GM23338 (cell line): ENCODE results near the gene RAB31. TPM values are rescaled to one million over a fixed set of nuclear protein-coding genes. Genes with fewer than 3 reads are reported as not detected.

Experiments used
- ATAC-seq: fragments of 200-7000 bp; cut with Tn5 transposase; 3 replicates; pipeline ENCODE4 v1.9.1; 2020
- DNase-seq: peaks from one replicate; pipeline ENCODE4 v3.0.0-alpha.2; 2015; ENCODE audit warnings: low spot score
- H2AFZ ChIP-seq: fragments of 200-600 bp; sonication (generic); 2 replicates; pipeline ENCODE4 v1.8.0; 2016; ENCODE audit warnings: antibody characterized with exemption, mild to moderate bottlenecking, moderate library complexity
- H3F3A ChIP-seq: fragments of 200-600 bp; sonication (generic); replicated peaks from 2 replicates; pipeline ENCODE4 v1.8.0; 2017; ENCODE audit warnings: antibody characterized with exemption, mixed run types, low read depth
- H3K27ac ChIP-seq: fragments of 200-600 bp; sonication (generic); 2 replicates; pipeline ENCODE4 v1.6.1; 2016; ENCODE audit warnings: low read depth
- H3K27me3 ChIP-seq: fragments of 200-600 bp; sonication (generic); 2 replicates; pipeline ENCODE4 v1.8.0; 2016; ENCODE audit warnings: mild to moderate bottlenecking, mixed run types, moderate library complexity; ENCODE audit not compliant: insufficient read depth
- H3K36me3 ChIP-seq: fragments of 200-600 bp; sonication (generic); 2 replicates; pipeline ENCODE4 v1.8.0; 2016; ENCODE audit warnings: mild to moderate bottlenecking; ENCODE audit not compliant: insufficient read depth
- H3K4me1 ChIP-seq: fragments of 200-600 bp; sonication (generic); 2 replicates; pipeline ENCODE4 v1.8.0; 2016; ENCODE audit warnings: mild to moderate bottlenecking, moderate library complexity; ENCODE audit not compliant: insufficient read depth
- H3K4me2 ChIP-seq: fragments of 200-600 bp; sonication (generic); 2 replicates; pipeline ENCODE4 v1.7.1; 2017; ENCODE audit warnings: mixed run types
- H3K4me3 ChIP-seq: fragments of 200-600 bp; sonication (generic); 2 replicates; pipeline ENCODE4 v1.6.1; 2016; ENCODE audit warnings: mixed run types
- H3K79me2 ChIP-seq: fragments of 200-600 bp; sonication (generic); replicated peaks from 2 replicates; pipeline ENCODE4 v1.8.0; 2017; ENCODE audit warnings: mild to moderate bottlenecking; ENCODE audit not compliant: insufficient read depth
- H3K9me2 ChIP-seq: fragments of 200-600 bp; sonication (generic); 2 replicates; pipeline ENCODE4 v1.8.0; 2017; ENCODE audit not compliant: insufficient read depth
- H4K20me1 ChIP-seq: fragments of 200-600 bp; sonication (generic); replicated peaks from 2 replicates; pipeline ENCODE4 v1.8.0; 2017; ENCODE audit warnings: mild to moderate bottlenecking; ENCODE audit not compliant: insufficient read depth
- H3K27ac Mint-ChIP-seq: 2 replicates; pipeline ENCODE4 v1.8.0; 2020; ENCODE audit warnings: inconsistent platforms, mild to moderate bottlenecking, moderate library complexity, mixed read lengths
- H3K27me3 Mint-ChIP-seq: 3 replicates; pipeline ENCODE4 v1.8.0; 2022; ENCODE audit warnings: low read depth, mild to moderate bottlenecking, moderate library complexity, mixed read lengths, inconsistent platforms; ENCODE audit not compliant: insufficient read depth, poor library complexity
- H3K36me3 Mint-ChIP-seq: 3 replicates; pipeline ENCODE4 v1.8.0; 2021; ENCODE audit warnings: low read depth, mild to moderate bottlenecking, inconsistent platforms, moderate library complexity, mixed read lengths
- H3K4me1 Mint-ChIP-seq: 3 replicates; pipeline ENCODE4 v1.8.0; 2020; ENCODE audit warnings: mild to moderate bottlenecking, inconsistent platforms, mixed read lengths
- H3K4me3 Mint-ChIP-seq: 3 replicates; pipeline ENCODE4 v1.8.0; 2021; ENCODE audit warnings: moderate library complexity, mild to moderate bottlenecking, inconsistent platforms, mixed read lengths
- H3K9me3 Mint-ChIP-seq: 3 replicates; pipeline ENCODE4 v1.8.0; 2020; ENCODE audit warnings: moderate library complexity, mild to moderate bottlenecking, inconsistent platforms, mixed read lengths
- EZH2 ChIP-seq: fragments of 200-600 bp; sonication (generic); IDR thresholded peaks from one replicate; pipeline ENCODE4 v1.8.0; 2017; ENCODE audit warnings: antibody characterized with exemption, mild to moderate bottlenecking, low read depth; ENCODE audit not compliant: unreplicated experiment
- EZH2phosphoT487 ChIP-seq: fragments of 200-600 bp; sonication (generic); IDR thresholded peaks from one replicate; pipeline ENCODE4 v1.8.1; 2018; ENCODE audit warnings: antibody characterized with exemption; ENCODE audit not compliant: unreplicated experiment
- NANOG ChIP-seq: IDR thresholded peaks from 2 replicates; pipeline ENCODE4 v1.6.1; 2016; ENCODE audit warnings: antibody characterized with exemption, borderline replicate concordance
- POLR2AphosphoS5 ChIP-seq: IDR thresholded peaks from 2 replicates; pipeline ENCODE4 v1.6.1; 2016; ENCODE audit warnings: antibody characterized with exemption, low read depth
- ZNF331 ChIP-seq: fragments of 250-450 bp; sonication (Bioruptor Pico); IDR thresholded peaks from 2 replicates; pipeline ENCODE4 v1.5.0; 2020; ENCODE audit warnings: low read depth, mild to moderate bottlenecking, moderate library complexity
- polyA plus RNA-seq: library from polyadenylated mRNA; unstranded; fragments of >200 nt; fragmentation: Nextera tagmentation; extraction: Ambion mirVana; gene quantifications from 2 replicates; pipeline ENCODE4 v1.2.1, GENCODE V29; 2016
- total RNA-seq: library from RNA; depleted of rRNA; stranded (reverse); fragments of >200 nt; shearing (Covaris generic); gene quantifications from 2 replicates; pipeline ENCODE4 v1.2.3, GENCODE V29; 2014
- TF ChIP-seq, protein P1 (sequence below): fragments of 250-450 bp; sonication (Bioruptor Pico); IDR thresholded peaks from 2 replicates; pipeline ENCODE4 v1.5.0; 2020; ENCODE audit warnings: mild to moderate bottlenecking, moderate library complexity
- TF ChIP-seq, protein P2 (sequence below): IDR thresholded peaks from 2 replicates; pipeline ENCODE4 v1.6.1; 2016; ENCODE audit warnings: antibody characterized with exemption
- TF ChIP-seq, protein P3 (sequence below): IDR thresholded peaks from one replicate; pipeline ENCODE4 v1.6.1; 2018; ENCODE audit warnings: antibody characterized with exemption; ENCODE audit not compliant: unreplicated experiment

The RAB31 gene
- total and polyA plus RNA-seq, 2 experiments from 2014 or later, result 33.8 to 46.1 TPM

DNA sequence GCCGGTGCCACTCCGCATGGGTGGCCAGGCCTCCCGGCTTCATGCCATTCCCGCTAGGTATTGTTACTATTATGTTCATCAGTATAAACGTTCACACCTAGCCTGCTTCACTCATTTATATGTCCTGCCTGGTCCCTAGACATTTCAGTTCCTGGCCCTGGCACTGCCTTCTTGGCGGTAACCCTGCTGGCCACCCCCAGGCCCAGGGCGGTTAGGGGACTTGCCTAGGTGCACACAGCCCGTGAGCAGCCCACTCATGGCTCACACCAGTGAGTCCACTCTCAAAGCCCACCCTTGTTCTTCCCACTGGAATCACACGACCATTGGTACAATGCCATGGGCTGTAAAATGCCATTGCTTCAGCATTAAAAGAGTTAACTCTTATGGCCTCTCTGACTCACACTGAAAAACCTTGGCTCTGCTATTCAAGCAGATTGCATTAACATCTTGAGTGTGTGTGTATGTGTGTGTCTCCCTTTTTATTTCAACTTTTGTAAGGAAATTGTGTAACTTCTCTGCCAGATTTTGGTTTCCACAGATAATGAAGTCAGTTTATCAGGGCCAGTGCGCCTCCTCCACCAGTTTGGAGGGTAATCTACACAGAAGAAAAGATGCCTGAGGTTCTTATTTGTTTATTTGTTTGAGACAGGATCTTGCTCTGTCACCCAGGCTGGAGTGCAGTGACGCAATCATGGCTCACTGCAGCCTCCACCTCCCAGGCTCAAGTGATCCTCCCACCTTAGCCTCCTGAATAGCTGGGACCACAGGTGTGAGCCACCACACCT, 74.2 kb downstream of the RAB31 start (continued):
- TF ChIP-seq, protein P1, sequence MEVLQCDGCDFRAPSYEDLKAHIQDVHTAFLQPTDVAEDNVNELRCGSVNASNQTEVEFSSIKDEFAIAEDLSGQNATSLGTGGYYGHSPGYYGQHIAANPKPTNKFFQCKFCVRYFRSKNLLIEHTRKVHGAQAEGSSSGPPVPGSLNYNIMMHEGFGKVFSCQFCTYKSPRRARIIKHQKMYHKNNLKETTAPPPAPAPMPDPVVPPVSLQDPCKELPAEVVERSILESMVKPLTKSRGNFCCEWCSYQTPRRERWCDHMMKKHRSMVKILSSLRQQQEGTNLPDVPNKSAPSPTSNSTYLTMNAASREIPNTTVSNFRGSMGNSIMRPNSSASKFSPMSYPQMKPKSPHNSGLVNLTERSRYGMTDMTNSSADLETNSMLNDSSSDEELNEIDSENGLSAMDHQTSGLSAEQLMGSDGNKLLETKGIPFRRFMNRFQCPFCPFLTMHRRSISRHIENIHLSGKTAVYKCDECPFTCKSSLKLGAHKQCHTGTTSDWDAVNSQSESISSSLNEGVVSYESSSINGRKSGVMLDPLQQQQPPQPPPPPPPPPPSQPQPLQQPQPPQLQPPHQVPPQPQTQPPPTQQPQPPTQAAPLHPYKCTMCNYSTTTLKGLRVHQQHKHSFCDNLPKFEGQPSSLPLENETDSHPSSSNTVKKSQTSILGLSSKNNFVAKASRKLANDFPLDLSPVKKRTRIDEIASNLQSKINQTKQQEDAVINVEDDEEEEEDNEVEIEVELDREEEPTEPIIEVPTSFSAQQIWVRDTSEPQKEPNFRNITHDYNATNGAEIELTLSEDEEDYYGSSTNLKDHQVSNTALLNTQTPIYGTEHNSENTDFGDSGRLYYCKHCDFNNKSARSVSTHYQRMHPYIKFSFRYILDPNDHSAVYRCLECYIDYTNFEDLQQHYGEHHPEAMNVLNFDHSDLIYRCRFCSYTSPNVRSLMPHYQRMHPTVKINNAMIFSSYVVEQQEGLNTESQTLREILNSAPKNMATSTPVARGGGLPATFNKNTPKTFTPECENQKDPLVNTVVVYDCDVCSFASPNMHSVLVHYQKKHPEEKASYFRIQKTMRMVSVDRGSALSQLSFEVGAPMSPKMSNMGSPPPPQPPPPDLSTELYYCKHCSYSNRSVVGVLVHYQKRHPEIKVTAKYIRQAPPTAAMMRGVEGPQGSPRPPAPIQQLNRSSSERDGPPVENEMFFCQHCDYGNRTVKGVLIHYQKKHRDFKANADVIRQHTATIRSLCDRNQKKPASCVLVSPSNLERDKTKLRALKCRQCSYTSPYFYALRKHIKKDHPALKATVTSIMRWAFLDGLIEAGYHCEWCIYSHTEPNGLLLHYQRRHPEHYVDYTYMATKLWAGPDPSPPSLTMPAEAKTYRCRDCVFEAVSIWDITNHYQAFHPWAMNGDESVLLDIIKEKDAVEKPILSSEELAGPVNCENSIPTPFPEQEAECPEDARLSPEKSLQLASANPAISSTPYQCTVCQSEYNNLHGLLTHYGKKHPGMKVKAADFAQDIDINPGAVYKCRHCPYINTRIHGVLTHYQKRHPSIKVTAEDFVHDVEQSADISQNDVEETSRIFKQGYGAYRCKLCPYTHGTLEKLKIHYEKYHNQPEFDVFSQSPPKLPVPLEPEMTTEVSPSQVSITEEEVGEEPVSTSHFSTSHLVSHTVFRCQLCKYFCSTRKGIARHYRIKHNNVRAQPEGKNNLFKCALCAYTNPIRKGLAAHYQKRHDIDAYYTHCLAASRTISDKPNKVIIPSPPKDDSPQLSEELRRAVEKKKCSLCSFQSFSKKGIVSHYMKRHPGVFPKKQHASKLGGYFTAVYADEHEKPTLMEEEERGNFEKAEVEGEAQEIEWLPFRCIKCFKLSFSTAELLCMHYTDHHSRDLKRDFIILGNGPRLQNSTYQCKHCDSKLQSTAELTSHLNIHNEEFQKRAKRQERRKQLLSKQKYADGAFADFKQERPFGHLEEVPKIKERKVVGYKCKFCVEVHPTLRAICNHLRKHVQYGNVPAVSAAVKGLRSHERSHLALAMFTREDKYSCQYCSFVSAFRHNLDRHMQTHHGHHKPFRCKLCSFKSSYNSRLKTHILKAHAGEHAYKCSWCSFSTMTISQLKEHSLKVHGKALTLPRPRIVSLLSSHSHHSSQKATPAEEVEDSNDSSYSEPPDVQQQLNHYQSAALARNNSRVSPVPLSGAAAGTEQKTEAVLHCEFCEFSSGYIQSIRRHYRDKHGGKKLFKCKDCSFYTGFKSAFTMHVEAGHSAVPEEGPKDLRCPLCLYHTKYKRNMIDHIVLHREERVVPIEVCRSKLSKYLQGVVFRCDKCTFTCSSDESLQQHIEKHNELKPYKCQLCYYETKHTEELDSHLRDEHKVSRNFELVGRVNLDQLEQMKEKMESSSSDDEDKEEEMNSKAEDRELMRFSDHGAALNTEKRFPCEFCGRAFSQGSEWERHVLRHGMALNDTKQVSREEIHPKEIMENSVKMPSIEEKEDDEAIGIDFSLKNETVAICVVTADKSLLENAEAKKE (CRISPR knock-in tag), result no peak
- no peak for TF ChIP-seq NANOG
- no peak for TF ChIP-seq EZH2
- TF ChIP-seq, protein P2, sequence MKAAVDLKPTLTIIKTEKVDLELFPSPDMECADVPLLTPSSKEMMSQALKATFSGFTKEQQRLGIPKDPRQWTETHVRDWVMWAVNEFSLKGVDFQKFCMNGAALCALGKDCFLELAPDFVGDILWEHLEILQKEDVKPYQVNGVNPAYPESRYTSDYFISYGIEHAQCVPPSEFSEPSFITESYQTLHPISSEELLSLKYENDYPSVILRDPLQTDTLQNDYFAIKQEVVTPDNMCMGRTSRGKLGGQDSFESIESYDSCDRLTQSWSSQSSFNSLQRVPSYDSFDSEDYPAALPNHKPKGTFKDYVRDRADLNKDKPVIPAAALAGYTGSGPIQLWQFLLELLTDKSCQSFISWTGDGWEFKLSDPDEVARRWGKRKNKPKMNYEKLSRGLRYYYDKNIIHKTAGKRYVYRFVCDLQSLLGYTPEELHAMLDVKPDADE, result no peak
- TF ChIP-seq POLR2AphosphoS5, result no peak
- no peak for TF ChIP-seq ZNF331 (CRISPR knock-in tag)
- no peak for TF ChIP-seq EZH2phosphoT487

DNA sequence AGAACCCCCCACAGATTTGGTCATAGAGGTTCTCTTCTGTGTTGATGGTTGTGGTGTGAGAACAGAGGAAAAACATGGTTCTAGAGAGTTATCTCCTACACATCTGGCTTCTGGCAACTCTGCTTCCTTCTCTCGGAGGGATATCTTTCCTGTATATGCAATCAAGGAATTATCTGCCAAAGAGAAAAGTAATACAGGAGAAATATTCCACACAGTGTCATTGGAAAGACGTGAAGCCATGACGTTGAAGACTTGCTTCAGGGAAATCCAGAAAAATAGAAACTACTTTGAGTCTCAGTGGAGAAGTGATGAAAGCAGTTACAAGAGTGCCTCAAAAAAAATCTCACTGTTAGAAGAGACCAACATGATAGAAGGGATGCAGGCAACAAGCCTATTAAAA, 78.5 kb downstream of the RAB31 start:
- H3K27me3 ChIP-seq, result no peaks in the 10 kb centered on the region
- no peaks in the 10 kb centered on the region for H4K20me1 ChIP-seq
- peaks cover 3% of the 10 kb centered on the region; the same call in 2 of the 3 replicates for H3K4me1 Mint-ChIP-seq
- no peak overlapping the region for H3K27ac Mint-ChIP-seq
- ATAC-seq (no peak), DNase-seq (no peak)
- H3K36me3 Mint-ChIP-seq, result no peaks in the 10 kb centered on the region
- H3K27ac ChIP-seq, result no peak overlapping the region
- no peak overlapping the region for H3K4me3 ChIP-seq
- no peaks in the 10 kb centered on the region for H3K9me3 Mint-ChIP-seq
- no peaks in the 10 kb centered on the region for H3K36me3 ChIP-seq
- H3K4me3 Mint-ChIP-seq, result no peak overlapping the region
- H2AFZ ChIP-seq, result no peak overlapping the region
- no peak overlapping the region for H3K4me2 ChIP-seq
- H3K4me1 ChIP-seq, result no peaks in the 10 kb centered on the region
- H3K27me3 Mint-ChIP-seq, result peaks cover 1% of the 10 kb centered on the region
- no peaks in the 10 kb centered on the region for H3F3A ChIP-seq
- H3K79me2 ChIP-seq, result no peaks in the 10 kb centered on the region
- H3K9me2 ChIP-seq, result no peaks in the 10 kb centered on the region; the same call in 1 of the 2 replicates
- no peak for TF ChIP-seq POLR2AphosphoS5
- TF ChIP-seq, protein P3, sequence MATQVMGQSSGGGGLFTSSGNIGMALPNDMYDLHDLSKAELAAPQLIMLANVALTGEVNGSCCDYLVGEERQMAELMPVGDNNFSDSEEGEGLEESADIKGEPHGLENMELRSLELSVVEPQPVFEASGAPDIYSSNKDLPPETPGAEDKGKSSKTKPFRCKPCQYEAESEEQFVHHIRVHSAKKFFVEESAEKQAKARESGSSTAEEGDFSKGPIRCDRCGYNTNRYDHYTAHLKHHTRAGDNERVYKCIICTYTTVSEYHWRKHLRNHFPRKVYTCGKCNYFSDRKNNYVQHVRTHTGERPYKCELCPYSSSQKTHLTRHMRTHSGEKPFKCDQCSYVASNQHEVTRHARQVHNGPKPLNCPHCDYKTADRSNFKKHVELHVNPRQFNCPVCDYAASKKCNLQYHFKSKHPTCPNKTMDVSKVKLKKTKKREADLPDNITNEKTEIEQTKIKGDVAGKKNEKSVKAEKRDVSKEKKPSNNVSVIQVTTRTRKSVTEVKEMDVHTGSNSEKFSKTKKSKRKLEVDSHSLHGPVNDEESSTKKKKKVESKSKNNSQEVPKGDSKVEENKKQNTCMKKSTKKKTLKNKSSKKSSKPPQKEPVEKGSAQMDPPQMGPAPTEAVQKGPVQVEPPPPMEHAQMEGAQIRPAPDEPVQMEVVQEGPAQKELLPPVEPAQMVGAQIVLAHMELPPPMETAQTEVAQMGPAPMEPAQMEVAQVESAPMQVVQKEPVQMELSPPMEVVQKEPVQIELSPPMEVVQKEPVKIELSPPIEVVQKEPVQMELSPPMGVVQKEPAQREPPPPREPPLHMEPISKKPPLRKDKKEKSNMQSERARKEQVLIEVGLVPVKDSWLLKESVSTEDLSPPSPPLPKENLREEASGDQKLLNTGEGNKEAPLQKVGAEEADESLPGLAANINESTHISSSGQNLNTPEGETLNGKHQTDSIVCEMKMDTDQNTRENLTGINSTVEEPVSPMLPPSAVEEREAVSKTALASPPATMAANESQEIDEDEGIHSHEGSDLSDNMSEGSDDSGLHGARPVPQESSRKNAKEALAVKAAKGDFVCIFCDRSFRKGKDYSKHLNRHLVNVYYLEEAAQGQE, result no peak
